Neural crest cell (in vitro differentiated cells): ENCODE measurements around the gene SPATA13. TPM values are rescaled to one million over a fixed set of nuclear protein-coding genes. Genes with fewer than 3 reads are reported as not detected.

Experiments used
- DNase-seq: peaks from one replicate; pipeline ENCODE4 v3.0.0; 2021; ENCODE audit warnings: low read depth, mixed read lengths, low spot score
- H3K27ac Mint-ChIP-seq: one replicate; pipeline ENCODE4 v1.8.0; 2021; ENCODE audit warnings: mild to moderate bottlenecking, mixed read lengths; ENCODE audit not compliant: unreplicated experiment
- H3K27me3 Mint-ChIP-seq: 2 replicates; pipeline ENCODE4 v1.8.0; 2021; ENCODE audit warnings: low read depth, mild to moderate bottlenecking, mixed read lengths
- H3K36me3 Mint-ChIP-seq: 2 replicates; pipeline ENCODE4 v1.8.0; 2021; ENCODE audit warnings: low read depth, mild to moderate bottlenecking, mixed read lengths
- H3K4me1 Mint-ChIP-seq: 2 replicates; pipeline ENCODE4 v1.8.0; 2021; ENCODE audit warnings: mixed read lengths
- H3K4me3 Mint-ChIP-seq: one replicate; pipeline ENCODE4 v1.8.0; 2021; ENCODE audit warnings: mild to moderate bottlenecking, mixed read lengths
- H3K9me3 Mint-ChIP-seq: 2 replicates; pipeline ENCODE4 v1.8.0; 2021; ENCODE audit warnings: mixed read lengths
- total RNA-seq: library from RNA; stranded (reverse); gene quantifications from 2 replicates; pipeline ENCODE4 v1.2.1, GENCODE V29; 2021
- TF ChIP-seq, protein P1 (sequence below): fragments of 200-600 bp; sonication (generic); conservative IDR thresholded peaks from 2 replicates; pipeline ENCODE4 v1.5.0; 2021; ENCODE audit warnings: antibody characterized with exemption, mild to moderate bottlenecking

Gene SPATA13
- total RNA-seq, 1 donor from 2014 or later: 45.8 TPM

DNA sequence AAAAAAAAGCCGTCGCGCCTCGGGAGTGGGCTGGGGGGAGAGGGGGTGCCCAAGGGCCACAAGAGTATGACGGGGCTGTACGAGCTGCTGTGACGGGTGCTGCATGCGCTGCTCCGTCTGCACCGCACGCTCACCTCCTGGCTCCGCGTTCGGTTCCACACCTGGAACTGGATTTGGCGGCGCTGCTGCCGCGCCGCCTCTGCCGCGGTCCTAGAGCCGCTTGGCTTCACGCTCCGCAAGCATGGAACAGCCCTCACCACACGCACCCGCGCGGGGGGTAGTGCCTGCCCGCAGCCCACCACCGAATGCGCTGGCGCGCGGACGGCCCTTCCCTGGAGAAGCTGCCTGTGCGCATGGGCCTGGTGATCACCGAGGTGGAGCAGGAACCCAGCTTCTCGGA lies 167.6 kb downstream of the SPATA13 start:
- Mint-ChIP-seq H3K4me3 (peak overlapping the region; percentile 27), H3K4me1 (no peaks in the 10 kb centered on the region), H3K27ac (no peak overlapping the region), H3K9me3 (peaks cover 3% of the 10 kb centered on the region), H3K36me3 (no peaks in the 10 kb centered on the region), H3K27me3 (peaks cover 29% of the 10 kb centered on the region)
- TF ChIP-seq, protein P1, sequence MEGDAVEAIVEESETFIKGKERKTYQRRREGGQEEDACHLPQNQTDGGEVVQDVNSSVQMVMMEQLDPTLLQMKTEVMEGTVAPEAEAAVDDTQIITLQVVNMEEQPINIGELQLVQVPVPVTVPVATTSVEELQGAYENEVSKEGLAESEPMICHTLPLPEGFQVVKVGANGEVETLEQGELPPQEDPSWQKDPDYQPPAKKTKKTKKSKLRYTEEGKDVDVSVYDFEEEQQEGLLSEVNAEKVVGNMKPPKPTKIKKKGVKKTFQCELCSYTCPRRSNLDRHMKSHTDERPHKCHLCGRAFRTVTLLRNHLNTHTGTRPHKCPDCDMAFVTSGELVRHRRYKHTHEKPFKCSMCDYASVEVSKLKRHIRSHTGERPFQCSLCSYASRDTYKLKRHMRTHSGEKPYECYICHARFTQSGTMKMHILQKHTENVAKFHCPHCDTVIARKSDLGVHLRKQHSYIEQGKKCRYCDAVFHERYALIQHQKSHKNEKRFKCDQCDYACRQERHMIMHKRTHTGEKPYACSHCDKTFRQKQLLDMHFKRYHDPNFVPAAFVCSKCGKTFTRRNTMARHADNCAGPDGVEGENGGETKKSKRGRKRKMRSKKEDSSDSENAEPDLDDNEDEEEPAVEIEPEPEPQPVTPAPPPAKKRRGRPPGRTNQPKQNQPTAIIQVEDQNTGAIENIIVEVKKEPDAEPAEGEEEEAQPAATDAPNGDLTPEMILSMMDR: no peak
- no peak for DNase-seq

DNA sequence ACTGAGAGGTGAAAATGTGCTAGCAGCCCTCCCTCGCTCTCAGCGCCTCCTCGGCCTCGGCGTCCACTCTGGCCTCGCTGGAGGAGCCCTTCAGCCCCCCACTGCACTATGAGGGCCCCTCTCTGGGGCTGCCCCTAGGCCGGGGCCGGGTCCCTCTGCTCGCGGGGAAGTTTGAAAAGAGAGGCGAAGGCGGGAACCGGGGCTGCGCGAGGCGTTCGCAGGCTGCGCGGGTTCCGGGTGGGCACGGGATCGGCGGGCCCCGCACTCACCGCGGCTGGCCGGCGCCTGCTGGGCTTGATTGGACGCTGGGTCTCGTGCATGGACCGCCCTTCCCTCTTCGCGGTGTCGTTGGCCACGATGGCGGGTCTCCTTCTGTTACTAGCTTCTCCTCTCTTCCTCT lies 178.2 kb downstream of the SPATA13 start:
- Mint-ChIP-seq H3K27me3 (no peaks in the 10 kb centered on the region), H3K4me3 (no peak overlapping the region), H3K36me3 (no peaks in the 10 kb centered on the region), H3K9me3 (peaks cover 2% of the 10 kb centered on the region), H3K4me1 (no peaks in the 10 kb centered on the region), H3K27ac (no peak overlapping the region)
- DNase-seq: no peak
- TF ChIP-seq, protein P1: no peak

DNA sequence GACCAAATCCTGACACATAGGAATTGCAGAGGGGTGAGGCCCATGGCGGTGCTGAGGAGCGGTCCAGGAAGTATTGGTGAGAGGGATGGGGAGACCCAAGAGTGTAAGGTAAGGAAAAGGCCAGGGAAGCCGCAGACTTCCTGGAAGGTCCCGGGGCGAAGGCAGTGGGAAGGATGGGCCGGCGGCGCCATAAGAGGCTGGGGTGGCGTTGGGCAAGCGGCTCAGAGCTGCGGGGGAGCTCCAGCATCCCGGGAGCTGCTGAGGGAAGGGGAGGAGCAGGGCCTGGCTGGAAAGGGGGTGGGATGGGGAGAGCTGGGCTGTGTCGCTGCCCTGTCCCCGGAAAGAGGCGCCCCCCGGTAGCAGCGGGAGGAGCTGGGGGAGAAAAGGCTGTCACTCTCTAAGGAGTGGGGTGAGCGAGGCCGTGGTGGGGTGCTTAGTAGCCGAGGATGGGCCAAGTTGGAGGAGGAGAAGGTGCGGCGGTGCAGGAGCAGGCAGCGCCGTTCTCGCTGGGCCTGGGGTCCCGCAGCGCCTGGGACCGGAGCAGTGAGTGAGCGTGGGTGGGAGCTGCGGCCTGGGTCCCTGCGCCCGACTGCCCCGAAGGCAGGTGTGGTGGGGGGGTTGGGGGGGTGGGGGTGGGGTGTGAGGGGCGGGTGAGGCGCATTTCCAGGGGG lies 179.6 kb downstream of the SPATA13 start:
- no peaks in the 10 kb centered on the region for H3K36me3 Mint-ChIP-seq
- peaks cover 2% of the 10 kb centered on the region for H3K9me3 Mint-ChIP-seq
- H3K27ac Mint-ChIP-seq: no peak overlapping the region

DNA sequence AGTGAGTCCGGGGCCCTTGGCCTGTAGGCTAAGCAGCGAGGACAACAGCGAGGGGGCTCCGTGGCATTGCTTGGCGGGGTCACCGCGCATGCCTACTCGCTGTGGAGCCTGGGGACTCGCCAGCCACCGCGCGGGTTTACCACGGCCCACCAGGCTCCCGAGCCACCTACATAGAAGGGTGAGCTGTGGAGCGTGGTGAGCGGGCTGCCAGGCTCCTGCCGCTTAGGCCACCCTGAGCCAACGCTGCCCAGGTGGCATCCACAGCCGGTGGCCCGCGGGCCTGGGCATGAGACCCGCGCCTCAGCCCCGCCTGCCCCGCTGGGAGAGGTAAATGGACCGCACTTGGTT lies 180.1 kb downstream of the SPATA13 start:
- Mint-ChIP-seq H3K4me3 (no peak overlapping the region), H3K27ac (no peak overlapping the region), H3K9me3 (peaks cover 2% of the 10 kb centered on the region), H3K4me1 (no peaks in the 10 kb centered on the region), H3K27me3 (peaks cover 12% of the 10 kb centered on the region), H3K36me3 (no peaks in the 10 kb centered on the region)
- TF ChIP-seq, protein P1: no peak
- DNase-seq: no peak

More for the DNA sequence above, 179.6 kb downstream of the SPATA13 start:
- TF ChIP-seq, protein P1: no peak
- H3K27me3 Mint-ChIP-seq: peaks cover 9% of the 10 kb centered on the region
- H3K4me3 Mint-ChIP-seq: no peak overlapping the region
- H3K4me1 Mint-ChIP-seq: no peaks in the 10 kb centered on the region
- DNase-seq: no peak

DNA sequence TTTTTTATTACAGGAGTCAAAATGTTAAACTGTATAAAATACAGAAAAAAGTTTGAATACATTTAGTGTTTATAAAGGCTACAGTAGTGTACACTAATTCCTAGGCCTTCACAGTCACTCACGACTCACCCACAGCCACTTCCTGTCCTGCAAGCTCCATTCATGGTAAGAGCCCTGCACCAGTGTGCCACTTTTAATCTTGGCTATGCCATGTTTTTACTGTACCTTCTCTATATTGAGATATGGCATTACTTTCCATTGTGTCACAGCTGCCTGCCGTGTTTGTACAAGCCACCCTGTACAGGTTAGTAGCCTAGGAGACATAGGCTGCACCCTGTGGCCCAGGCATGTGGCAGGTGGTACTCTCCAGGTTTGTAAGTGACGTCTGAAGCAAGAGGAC lies 180.9 kb downstream of the SPATA13 start:
- Mint-ChIP-seq H3K9me3 (peaks cover 2% of the 10 kb centered on the region), H3K27me3 (peaks cover 12% of the 10 kb centered on the region), H3K36me3 (no peaks in the 10 kb centered on the region), H3K4me3 (no peak overlapping the region), H3K4me1 (no peaks in the 10 kb centered on the region), H3K27ac (no peak overlapping the region)
- TF ChIP-seq, protein P1: no peak
- DNase-seq: no peak
